ENCODE measurements around the gene RLN3.

DNA sequence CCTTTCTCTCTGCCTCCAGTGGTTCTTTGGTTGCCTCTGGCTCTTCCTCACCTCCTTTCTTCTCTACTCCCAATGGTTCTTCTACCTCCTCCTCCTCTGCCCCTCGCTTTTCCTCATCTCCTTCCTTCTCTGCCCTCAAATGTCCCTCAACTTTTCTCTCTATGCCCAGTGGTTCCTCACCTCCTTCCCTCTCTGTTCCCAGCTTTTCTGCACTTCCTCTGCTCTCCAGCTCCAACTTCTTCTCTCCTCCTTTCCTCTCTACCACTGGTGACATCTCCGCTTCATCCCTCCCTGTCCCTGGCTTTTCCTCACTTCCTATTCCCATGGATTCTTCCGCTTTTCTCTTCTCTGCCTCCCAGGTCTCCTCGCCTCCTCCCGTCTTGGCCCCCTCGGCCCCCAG, 26.2 kb downstream of the RLN3 start:
- TF ChIP-seq, protein P1, sequence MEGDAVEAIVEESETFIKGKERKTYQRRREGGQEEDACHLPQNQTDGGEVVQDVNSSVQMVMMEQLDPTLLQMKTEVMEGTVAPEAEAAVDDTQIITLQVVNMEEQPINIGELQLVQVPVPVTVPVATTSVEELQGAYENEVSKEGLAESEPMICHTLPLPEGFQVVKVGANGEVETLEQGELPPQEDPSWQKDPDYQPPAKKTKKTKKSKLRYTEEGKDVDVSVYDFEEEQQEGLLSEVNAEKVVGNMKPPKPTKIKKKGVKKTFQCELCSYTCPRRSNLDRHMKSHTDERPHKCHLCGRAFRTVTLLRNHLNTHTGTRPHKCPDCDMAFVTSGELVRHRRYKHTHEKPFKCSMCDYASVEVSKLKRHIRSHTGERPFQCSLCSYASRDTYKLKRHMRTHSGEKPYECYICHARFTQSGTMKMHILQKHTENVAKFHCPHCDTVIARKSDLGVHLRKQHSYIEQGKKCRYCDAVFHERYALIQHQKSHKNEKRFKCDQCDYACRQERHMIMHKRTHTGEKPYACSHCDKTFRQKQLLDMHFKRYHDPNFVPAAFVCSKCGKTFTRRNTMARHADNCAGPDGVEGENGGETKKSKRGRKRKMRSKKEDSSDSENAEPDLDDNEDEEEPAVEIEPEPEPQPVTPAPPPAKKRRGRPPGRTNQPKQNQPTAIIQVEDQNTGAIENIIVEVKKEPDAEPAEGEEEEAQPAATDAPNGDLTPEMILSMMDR (IDR thresholded peaks at IDR 0.05) = no peak
- no peak for TF ChIP-seq EP300 (IDR thresholded peaks at IDR 0.05)
- TF ChIP-seq POLR2A (IDR thresholded peaks at IDR 0.05) = no peak
